SIG-M5 treated with dmso at 0.1 percent for 504 hours (cell line): Measurements from ENCODE around the gene CDIP1.

ENCODE experiments used
- DNase-seq: peaks from one replicate; lab custom pipeline; 2025; ENCODE audit not compliant: unreplicated experiment; lab: John Stamatoyannopoulos, UW

The CDIP1 gene

GRCh38 chr16:4539716-4540284 is 1.2 kb upstream of the CDIP1 start:
- no peak for DNase-seq

- DNase-seq = no peak
Measured at GRCh38 chr16:4537376-4538343, 913 bp downstream of the CDIP1 start.

GRCh38 chr16:4536391-4537106 is 2.0 kb downstream of the CDIP1 start:
- DNase-seq = no peak

GRCh38 chr16:4535627-4536108 is 2.9 kb downstream of the CDIP1 start:
- no peak for DNase-seq

- no peak for DNase-seq
Measured at GRCh38 chr16:4534151-4534790, 4.3 kb downstream of the CDIP1 start.

GRCh38 chr16:4533490-4533889 is 5.1 kb downstream of the CDIP1 start:
- DNase-seq = no peak

GRCh38 chr16:4532238-4532637 is 6.3 kb downstream of the CDIP1 start:
- no peak for DNase-seq

- DNase-seq = no peak
Measured at GRCh38 chr16:4531811-4532210, 6.8 kb downstream of the CDIP1 start.

GRCh38 chr16:4529085-4530060 is 9.2 kb downstream of the CDIP1 start:
- no peak for DNase-seq

- DNase-seq = no peak
Measured at GRCh38 chr16:4525634-4526277, 12.8 kb downstream of the CDIP1 start.

GRCh38 chr16:4525069-4525468 is 13.5 kb downstream of the CDIP1 start:
- DNase-seq = no peak

GRCh38 chr16:4524571-4524970 is 14.0 kb downstream of the CDIP1 start:
- DNase-seq = no peak

- DNase-seq = no peak
Measured at GRCh38 chr16:4523686-4524085, 14.9 kb downstream of the CDIP1 start.

- DNase-seq = no peak
Measured at GRCh38 chr16:4522051-4522581, 16.5 kb downstream of the CDIP1 start.

- DNase-seq = no peak
Measured at GRCh38 chr16:4520913-4521312, 17.7 kb downstream of the CDIP1 start.

- DNase-seq = no peak
Measured at GRCh38 chr16:4519274-4520058, 19.1 kb downstream of the CDIP1 start.

- no peak for DNase-seq
Measured at GRCh38 chr16:4517812-4518680, 20.5 kb downstream of the CDIP1 start.
